GM18520 (cell line): ENCODE measurements around the gene ELFN1.

Experiments used
- ATAC-seq: cut with Tn5 transposase; IDR thresholded peaks from one replicate; pipeline ENCODE4 v1.9.1; 2021; ENCODE audit not compliant: unreplicated experiment

Gene ELFN1

GRCh38 chr7:1641661-1642260, 28.3 kb upstream of the ELFN1 start:
- no peak for ATAC-seq

GRCh38 chr7:1642291-1642731, 27.8 kb upstream of the ELFN1 start:
- no peak for ATAC-seq

GRCh38 chr7:1643270-1644092, 26.6 kb upstream of the ELFN1 start:
- ATAC-seq: no peak

GRCh38 chr7:1644341-1645070, 25.6 kb upstream of the ELFN1 start:
- no peak for ATAC-seq

GRCh38 chr7:1645071-1645409, 25.0 kb upstream of the ELFN1 start:
- ATAC-seq: no peak

- no peak for ATAC-seq
Observed at GRCh38 chr7:1645476-1645875, 24.6 kb upstream of the ELFN1 start.

GRCh38 chr7:1646391-1646790, 23.7 kb upstream of the ELFN1 start:
- ATAC-seq: no peak

- no peak for ATAC-seq
Observed at GRCh38 chr7:1646957-1647891, 22.9 kb upstream of the ELFN1 start.

GRCh38 chr7:1647961-1648672, 22.0 kb upstream of the ELFN1 start:
- no peak for ATAC-seq

- ATAC-seq: no peak
Observed at GRCh38 chr7:1649751-1650326, 20.2 kb upstream of the ELFN1 start.

GRCh38 chr7:1650363-1651030, 19.6 kb upstream of the ELFN1 start:
- ATAC-seq: no peak

- ATAC-seq: no peak
Observed at GRCh38 chr7:1651031-1651446, 19.0 kb upstream of the ELFN1 start.

GRCh38 chr7:1651891-1652290, 18.2 kb upstream of the ELFN1 start:
- no peak for ATAC-seq

- ATAC-seq: no peak
Observed at GRCh38 chr7:1653500-1653899, 16.6 kb upstream of the ELFN1 start.

GRCh38 chr7:1654111-1654510, 16.0 kb upstream of the ELFN1 start:
- no peak for ATAC-seq

GRCh38 chr7:1654738-1655475, 15.2 kb upstream of the ELFN1 start:
- ATAC-seq: no peak

GRCh38 chr7:1659696-1660095, 10.4 kb upstream of the ELFN1 start:
- no peak for ATAC-seq

- no peak for ATAC-seq
Observed at GRCh38 chr7:1661461-1661860, 8.6 kb upstream of the ELFN1 start.

- ATAC-seq: no peak
Observed at GRCh38 chr7:1662101-1662500, 8.0 kb upstream of the ELFN1 start.
